IPS-NIHi7 (cell line): Measurements from ENCODE around the gene RELL1.
"Not testable (repeated sequence)": the region's sequence is repeated elsewhere in the genome, so short reads cannot be mapped to it uniquely, and the experiment has no call there.

Source experiments
- DNase-seq: peaks from one replicate; pipeline ENCODE4 v3.0.0; 2012; ENCODE audit warnings: mixed read lengths; ENCODE audit errors: extremely low spot score

Gene RELL1

GRCh38 chr4:37693450-37694190, 7.4 kb upstream of the RELL1 start:
- no peak for DNase-seq

- no peak for DNase-seq
Observed at GRCh38 chr4:37693030-37693429, 6.9 kb upstream of the RELL1 start.

GRCh38 chr4:37690976-37691375, 4.8 kb upstream of the RELL1 start:
- no peak for DNase-seq

GRCh38 chr4:37689353-37690095, 3.3 kb upstream of the RELL1 start:
- no peak for DNase-seq

GRCh38 chr4:37687681-37688080, 1.5 kb upstream of the RELL1 start:
- no peak for DNase-seq

- no peak for DNase-seq
Observed at GRCh38 chr4:37687194-37687562, 1.0 kb upstream of the RELL1 start.

GRCh38 chr4:37685823-37686372, 278 bp downstream of the RELL1 start:
- peak; percentile 37 for DNase-seq

GRCh38 chr4:37685161-37685822, 884 bp downstream of the RELL1 start:
- no peak for DNase-seq

- DNase-seq, result no peak
Observed at GRCh38 chr4:37684154-37684553, 2.0 kb downstream of the RELL1 start.

GRCh38 chr4:37682701-37683401, 3.3 kb downstream of the RELL1 start:
- no peak for DNase-seq

- DNase-seq, result no peak
Observed at GRCh38 chr4:37680089-37680488, 6.1 kb downstream of the RELL1 start.

GRCh38 chr4:37679301-37679700, 6.9 kb downstream of the RELL1 start:
- no peak for DNase-seq

GRCh38 chr4:37678624-37679023, 7.6 kb downstream of the RELL1 start:
- no peak for DNase-seq

GRCh38 chr4:37675587-37676290, 10.4 kb downstream of the RELL1 start:
- no peak for DNase-seq

GRCh38 chr4:37674439-37674838, 11.7 kb downstream of the RELL1 start:
- DNase-seq, result no peak

- no peak for DNase-seq
Observed at GRCh38 chr4:37673538-37674192, 12.5 kb downstream of the RELL1 start.

GRCh38 chr4:37671072-37671471, 15.1 kb downstream of the RELL1 start:
- DNase-seq, result no peak

GRCh38 chr4:37670249-37670648, 15.9 kb downstream of the RELL1 start:
- no peak for DNase-seq

- not testable (repeated sequence) for DNase-seq
Observed at GRCh38 chr4:37669124-37669523, 17.1 kb downstream of the RELL1 start.

- no peak for DNase-seq
Observed at GRCh38 chr4:37667197-37668100, 18.7 kb downstream of the RELL1 start.
